Fibroblast of lung (primary cell): ENCODE data around the gene TPGS1. TPM values are rescaled to one million over a fixed set of nuclear protein-coding genes. Genes with fewer than 3 reads are reported as not detected.

ENCODE experiments used
- DNase-seq, 2 donors: peaks; one replicate each; pipeline versions ENCODE4 v3.0.0 to v3.0.0-alpha.2; 2010; ENCODE audit warnings: low read depth in 2 of 2
- H2AFZ ChIP-seq: 2 replicates; pipeline ENCODE4 v1.5.1; 2012; ENCODE audit warnings: low read length, control low read depth, inconsistent platforms
- H3K27ac ChIP-seq: 2 replicates; pipeline ENCODE4 v1.5.1; 2011; ENCODE audit warnings: low read length, control low read depth; ENCODE audit not compliant: insufficient read depth
- H3K27me3 ChIP-seq: 2 replicates; pipeline ENCODE4 v1.5.1; 2011; ENCODE audit warnings: mild to moderate bottlenecking, low read length; ENCODE audit not compliant: control insufficient read depth, insufficient read depth
- H3K36me3 ChIP-seq: 2 replicates; pipeline ENCODE4 v1.5.1; 2011; ENCODE audit warnings: low read length; ENCODE audit not compliant: control insufficient read depth, insufficient read depth
- H3K4me1 ChIP-seq: 2 replicates; pipeline ENCODE4 v1.5.1; 2011; ENCODE audit warnings: low read length; ENCODE audit not compliant: control insufficient read depth, insufficient read depth; ENCODE audit errors: extremely low read depth
- H3K4me2 ChIP-seq: 2 replicates; pipeline ENCODE4 v1.5.1; 2011; ENCODE audit warnings: low read length, control low read depth; ENCODE audit not compliant: insufficient read depth; ENCODE audit errors: extremely low read depth
- H3K4me3 ChIP-seq, 4 experiments: fragments of 200-600 bp in 1 of 4; sonication (generic) in 1 of 4; replicated peaks in 1 of 4; 2 replicates each; pipeline ENCODE4 v1.5.1; 2011 to 2016; ENCODE audit warnings: low read length in 4 of 4, low read depth in 3 of 4, mild to moderate bottlenecking in 3 of 4, control low read depth in 2 of 4, inconsistent platforms in 1 of 4, mixed read lengths in 1 of 4; ENCODE audit not compliant: insufficient read depth in 1 of 4; ENCODE audit errors: control extremely low read depth in 1 of 4
- H3K79me2 ChIP-seq: 2 replicates; pipeline ENCODE4 v1.5.1; 2012; ENCODE audit warnings: mild to moderate bottlenecking, low read length, inconsistent platforms; ENCODE audit not compliant: control insufficient read depth, insufficient read depth
- H3K9ac ChIP-seq: 2 replicates; pipeline ENCODE4 v1.5.1; 2011; ENCODE audit warnings: mild to moderate bottlenecking, low read length, control low read depth; ENCODE audit not compliant: insufficient read depth
- H3K9me3 ChIP-seq: 2 replicates; pipeline ENCODE4 v1.5.1; 2012; ENCODE audit warnings: low read depth, low read length; ENCODE audit not compliant: control insufficient read depth, insufficient read depth
- H4K20me1 ChIP-seq: 2 replicates; pipeline ENCODE4 v1.5.1; 2011; ENCODE audit warnings: low read length; ENCODE audit not compliant: control insufficient read depth, insufficient read depth; ENCODE audit errors: extremely low read depth
- CTCF ChIP-seq, 2 donors: IDR thresholded peaks in 1 of 2; conservative IDR thresholded peaks in 1 of 2; 1 replicate in 1 of 2; 2 replicates in 1 of 2; pipeline ENCODE4 v1.5.1; 2011 to 2012; ENCODE audit warnings: low read length in 2 of 2, control low read depth in 1 of 2, inconsistent platforms in 1 of 2, low read depth in 1 of 2, mild to moderate bottlenecking in 1 of 2
- EZH2 ChIP-seq: IDR thresholded peaks from 2 replicates; pipeline ENCODE4 v1.5.1; 2012; ENCODE audit warnings: low read length, control low read depth, mild to moderate bottlenecking; ENCODE audit errors: missing control alignments
- polyA plus RNA-seq, 2 donors: library from polyadenylated mRNA; depleted of rRNA in 1 of 2; stranded (reverse) in 1 of 2; unstranded in 1 of 2; fragments of >200 nt; gene quantifications; 2 replicates each; pipeline ENCODE4 v1.2.1, GENCODE V29; 2011 to 2012; ENCODE audit warnings: missing spikeins in 1 of 2
- total RNA-seq: library from RNA; depleted of rRNA; stranded (reverse); fragments of >200 nt; gene quantifications from 2 replicates; pipeline ENCODE4 v1.2.1, GENCODE V29; 2014

Gene TPGS1
- total and polyA plus RNA-seq, 2 donors (not counting 1 experiment from before 2014, with no cell fraction given) = 2.0 to 30.1 TPM

GRCh38 chr19:463483-464207 lies 43.7 kb upstream of the TPGS1 start:
- no peaks in the 10 kb centered on the region for H3K9me3 ChIP-seq
- H3K4me1 ChIP-seq = no peaks in the 10 kb centered on the region
- no peak overlapping the region for H3K4me3 ChIP-seq
- TF ChIP-seq CTCF (conservative IDR thresholded peaks at IDR 0.05 in 1 of 2, IDR thresholded peaks at IDR 0.05 in 1 of 2; ENCODE audit: low read depth in 1 of 2, low read length in 2 of 2) = no peak
- no peak for TF ChIP-seq EZH2
- no peak for DNase-seq
- no peak overlapping the region for H3K4me2 ChIP-seq
- no peak overlapping the region for H2AFZ ChIP-seq
- no peak overlapping the region for H3K27ac ChIP-seq
- H3K27me3 ChIP-seq = peaks cover 12% of the 10 kb centered on the region
- no peaks in the 10 kb centered on the region for H3K36me3 ChIP-seq
- no peaks in the 10 kb centered on the region for H4K20me1 ChIP-seq
- no peak overlapping the region for H3K9ac ChIP-seq
- no peaks in the 10 kb centered on the region for H3K79me2 ChIP-seq

- H3K27me3 ChIP-seq = peaks cover 12% of the 10 kb centered on the region
- no peaks in the 10 kb centered on the region for H3K36me3 ChIP-seq
- no peak overlapping the region for H2AFZ ChIP-seq
- H3K4me2 ChIP-seq = no peak overlapping the region
- no peak overlapping the region for H3K9ac ChIP-seq
- H3K79me2 ChIP-seq = no peaks in the 10 kb centered on the region
- no peaks in the 10 kb centered on the region for H3K4me1 ChIP-seq
- H3K27ac ChIP-seq = no peak overlapping the region
- no peak for TF ChIP-seq EZH2
- TF ChIP-seq CTCF (conservative IDR thresholded peaks at IDR 0.05 in 1 of 2, IDR thresholded peaks at IDR 0.05 in 1 of 2; ENCODE audit: low read depth in 1 of 2, low read length in 2 of 2) = no peak
- H3K9me3 ChIP-seq = no peaks in the 10 kb centered on the region
- DNase-seq = no peak
- no peaks in the 10 kb centered on the region for H4K20me1 ChIP-seq
- no peak overlapping the region for H3K4me3 ChIP-seq
These were observed 43.1 kb upstream of the TPGS1 start for GRCh38 chr19:464208-464545.

- no peaks in the 10 kb centered on the region for H3K79me2 ChIP-seq
- H3K4me2 ChIP-seq = no peak overlapping the region
- H3K27me3 ChIP-seq = peaks cover 10% of the 10 kb centered on the region
- no peak overlapping the region for H3K4me3 ChIP-seq
- DNase-seq = no peak
- no peak overlapping the region for H2AFZ ChIP-seq
- TF ChIP-seq CTCF (conservative IDR thresholded peaks at IDR 0.05 in 1 of 2, IDR thresholded peaks at IDR 0.05 in 1 of 2; ENCODE audit: low read depth in 1 of 2, low read length in 2 of 2) (no peak), EZH2 (no peak)
- H3K9me3 ChIP-seq = no peaks in the 10 kb centered on the region
- H3K4me1 ChIP-seq = no peaks in the 10 kb centered on the region
- H4K20me1 ChIP-seq = no peaks in the 10 kb centered on the region
- no peak overlapping the region for H3K9ac ChIP-seq
- no peak overlapping the region for H3K27ac ChIP-seq
- H3K36me3 ChIP-seq = no peaks in the 10 kb centered on the region
These were observed 42.1 kb upstream of the TPGS1 start for GRCh38 chr19:465056-465816.
